CD14-positive monocyte (primary cell): ENCODE results near the gene C19orf38. TPM values are rescaled to one million over a fixed set of nuclear protein-coding genes. Genes with fewer than 3 reads are reported as not detected.

Experiments
- DNase-seq, 3 donors: peaks; one replicate each; pipeline ENCODE4 v3.0.0-alpha.2; 2011 to 2022
- H2AFZ ChIP-seq: 2 replicates; pipeline ENCODE4 v1.6.0; 2012; ENCODE audit warnings: mild to moderate bottlenecking, low read depth, low read length, inconsistent platforms; ENCODE audit not compliant: insufficient read depth, poor library complexity, severe bottlenecking
- H3K27ac ChIP-seq, 2 donors: 1 replicate in 1 of 2; 2 replicates in 1 of 2; pipeline ENCODE4 v1.5.1; 2012 to 2013; ENCODE audit warnings: low read length in 2 of 2, control low read depth in 1 of 2, inconsistent platforms in 1 of 2, low read depth in 1 of 2, mild to moderate bottlenecking in 1 of 2
- H3K27me3 ChIP-seq, 2 donors: one replicate each; pipeline versions ENCODE4 v1.6.0 to v1.6.1; 2011 to 2013; ENCODE audit warnings: low read length in 2 of 2; ENCODE audit not compliant: control insufficient read depth in 2 of 2, insufficient read depth in 2 of 2
- H3K36me3 ChIP-seq, 2 donors: replicated peaks in 1 of 2; 1 replicate in 1 of 2; 2 replicates in 1 of 2; pipeline versions ENCODE4 v1.5.1 to v1.6.1; 2012 to 2013; ENCODE audit warnings: low read length in 2 of 2, control low read depth in 1 of 2, inconsistent platforms in 1 of 2, mild to moderate bottlenecking in 1 of 2; ENCODE audit not compliant: insufficient read depth in 2 of 2, control insufficient read depth in 1 of 2
- H3K4me1 ChIP-seq, 2 donors: 1 replicate in 1 of 2; 2 replicates in 1 of 2; pipeline versions ENCODE4 v1.5.1 to v1.6.1; 2012 to 2013; ENCODE audit warnings: low read length in 2 of 2, control low read depth in 1 of 2, inconsistent platforms in 1 of 2, mild to moderate bottlenecking in 1 of 2, moderate library complexity in 1 of 2; ENCODE audit not compliant: insufficient read depth in 2 of 2, control insufficient read depth in 1 of 2
- H3K4me2 ChIP-seq: replicated peaks from 2 replicates; pipeline ENCODE3; 2012; ENCODE audit warnings: low read length, moderate library complexity, mild to moderate bottlenecking; ENCODE audit not compliant: poor library complexity, severe bottlenecking; ENCODE audit errors: extremely low read depth
- H3K4me3 ChIP-seq, 3 experiments: fragments of 200-600 bp in 1 of 3; sonication (generic) in 1 of 3; replicated peaks in 1 of 3; 1 replicate in 2 of 3; 2 replicates in 1 of 3; pipeline ENCODE4 v1.5.1; 2011 to 2013; ENCODE audit warnings: low read length in 3 of 3, mild to moderate bottlenecking in 3 of 3, control low read depth in 2 of 3, low read depth in 2 of 3, inconsistent platforms in 1 of 3, moderate library complexity in 1 of 3
- H3K79me2 ChIP-seq: 2 replicates; pipeline ENCODE4 v1.6.0; 2012; ENCODE audit warnings: mild to moderate bottlenecking, control low read depth, inconsistent platforms, low read length, moderate library complexity; ENCODE audit not compliant: insufficient read depth
- H3K9ac ChIP-seq: 2 replicates; pipeline ENCODE4 v1.6.0; 2017; ENCODE audit warnings: low read length, mild to moderate bottlenecking; ENCODE audit not compliant: insufficient read depth, poor library complexity, severe bottlenecking
- H3K9me3 ChIP-seq, 2 donors: replicated peaks in 1 of 2; 1 replicate in 1 of 2; 2 replicates in 1 of 2; pipeline versions ENCODE4 v1.5.1 to v1.6.1; 2012 to 2013; ENCODE audit warnings: low read length in 2 of 2, control low read depth in 1 of 2; ENCODE audit not compliant: control insufficient read depth in 1 of 2, insufficient read depth in 1 of 2
- H4K20me1 ChIP-seq: 2 replicates; pipeline ENCODE4 v1.6.0; 2012; ENCODE audit warnings: mild to moderate bottlenecking, low read length, control low read depth, moderate library complexity; ENCODE audit not compliant: insufficient read depth
- H3K27ac Mint-ChIP-seq, 7 donors: one replicate each; pipeline ENCODE4 v1.8.0; 2020; ENCODE audit warnings: mild to moderate bottlenecking in 7 of 7, mixed read lengths in 7 of 7, moderate library complexity in 6 of 7, inconsistent platforms in 2 of 7
- H3K27me3 Mint-ChIP-seq, 3 donors: one replicate each; pipeline ENCODE4 v1.8.0; 2021 to 2022; ENCODE audit warnings: low read depth in 3 of 3, mild to moderate bottlenecking in 3 of 3, mixed read lengths in 3 of 3, moderate library complexity in 3 of 3, inconsistent platforms in 1 of 3
- H3K36me3 Mint-ChIP-seq, 2 donors: one replicate each; pipeline ENCODE4 v1.8.0; 2020; ENCODE audit warnings: mixed read lengths in 2 of 2, inconsistent platforms in 1 of 2, mild to moderate bottlenecking in 1 of 2
- H3K4me1 Mint-ChIP-seq: one replicate; pipeline ENCODE4 v1.8.0; 2020; ENCODE audit warnings: mild to moderate bottlenecking, mixed read lengths
- H3K4me3 Mint-ChIP-seq, 2 donors: one replicate each; pipeline ENCODE4 v1.8.0; 2020; ENCODE audit warnings: mild to moderate bottlenecking in 2 of 2, mixed read lengths in 2 of 2, moderate library complexity in 1 of 2
- H3K9me3 Mint-ChIP-seq, 7 donors: one replicate each; pipeline ENCODE4 v1.8.0; 2020 to 2022; ENCODE audit warnings: mixed read lengths in 7 of 7, mild to moderate bottlenecking in 6 of 7, moderate library complexity in 6 of 7, inconsistent platforms in 2 of 7
- CTCF ChIP-seq: fragments of 200-600 bp; IDR thresholded peaks from one replicate; pipeline ENCODE4 v1.8.0; 2022; ENCODE audit warnings: antibody characterized with exemption, mild to moderate bottlenecking
- WGBS: methylation state at CpG from one replicate; pipeline ENCODE4 v1.1.5; 2013; ENCODE audit warnings: missing lambda C conversion rate; ENCODE audit not compliant: insufficient coverage; 5-methylcytosine and 5-hydroxymethylcytosine counted together
- intact Hi-C, 2 donors: fragments of 100-400 bp; cut with micrococcal nuclease; formaldehyde crosslinking; loops; one replicate each; pipeline versions ENCODE4 v1.15.0 to v1.15.1; 2023
- polyA plus RNA-seq, 3 donors: library from polyadenylated mRNA; depleted of rRNA in 1 of 3; unstranded in 2 of 3; stranded (reverse) in 1 of 3; fragments of 300-500 nt in 2 of 3; fragments of >200 nt in 1 of 3; fragmentation: Illumina TruSeq in 2 of 3; gene quantifications; 1 replicate in 2 of 3; 2 replicates in 1 of 3; pipeline ENCODE4 v1.2.3, GENCODE V29; 2012 to 2021

Gene C19orf38
- polyA plus RNA-seq, 3 donors = 134 to 174 (median 149) TPM

- Histone ChIP-seq H3K27ac (peak overlapping the region in 1 of 2 donors; percentile 31), H3K4me3 (no peak overlapping the region), H3K79me2 (no peaks in the 10 kb centered on the region), H3K9me3 (no peaks in the 10 kb centered on the region), H3K9ac (no peak overlapping the region), H3K4me1 (no peaks in the 10 kb centered on the region), H3K36me3 (peaks cover 76 to 88% of the 10 kb centered on the region in 2 donors), H4K20me1 (peaks cover 22% of the 10 kb centered on the region), H3K4me2 (no peak overlapping the region), H3K27me3 (no peaks in the 10 kb centered on the region), H2AFZ (no peak overlapping the region)
- intact Hi-C loops = no loop called here
- H3K36me3 Mint-ChIP-seq = peaks cover 62 to 92% of the 10 kb centered on the region in 2 donors
- no peak overlapping the region for H3K4me3 Mint-ChIP-seq
- peak overlapping the region in 1 of 7 donors; percentile 19 for H3K27ac Mint-ChIP-seq
- H3K4me1 Mint-ChIP-seq = peaks cover 3% of the 10 kb centered on the region
- 100% methylated on average over 1 of the region's 6 CpGs for WGBS
- no peaks in the 10 kb centered on the region for H3K9me3 Mint-ChIP-seq
- peaks cover 0 to under 1% (median 0%) of the 10 kb centered on the region in 3 donors for H3K27me3 Mint-ChIP-seq
- no peak for TF ChIP-seq CTCF
- no peak for DNase-seq
Measured at GRCh38 chr19:10826846-10827245, 21.4 kb upstream of the C19orf38 start.

- Histone ChIP-seq H4K20me1 (peaks cover 28% of the 10 kb centered on the region), H2AFZ (no peak overlapping the region), H3K79me2 (no peaks in the 10 kb centered on the region), H3K27me3 (no peaks in the 10 kb centered on the region), H3K9ac (no peak overlapping the region), H3K36me3 (peaks cover 83 to 95% of the 10 kb centered on the region in 2 donors), H3K4me1 (no peaks in the 10 kb centered on the region), H3K9me3 (no peaks in the 10 kb centered on the region), H3K4me2 (no peak overlapping the region), H3K4me3 (no peak overlapping the region), H3K27ac (peak overlapping the region in 1 of 2 donors; percentile 14)
- H3K4me1 Mint-ChIP-seq = peaks cover 3% of the 10 kb centered on the region
- peak overlapping the region in 2 of 7 donors; percentile 19 to 42 for H3K27ac Mint-ChIP-seq
- no peak for TF ChIP-seq CTCF
- no peak for DNase-seq
- no peaks in the 10 kb centered on the region for H3K9me3 Mint-ChIP-seq
- no peak overlapping the region for H3K4me3 Mint-ChIP-seq
- intact Hi-C loops = no loop called here
- 95% methylated on average over 26 of the region's 26 CpGs for whole genome bisulfite sequencing
- H3K27me3 Mint-ChIP-seq = peaks cover 0 to 2% (median 0%) of the 10 kb centered on the region in 3 donors
- H3K36me3 Mint-ChIP-seq = peaks cover 62 to 90% of the 10 kb centered on the region in 2 donors
Measured at GRCh38 chr19:10828981-10829821, 19.0 kb upstream of the C19orf38 start.
